Fibroblast of pulmonary artery (primary cell): Measurements from ENCODE around the gene ITGA3.
A peak's percentile ranks its signal among the peaks of the same experiment; 100 is the strongest.

ENCODE experiments used
- DNase-seq: peaks from one replicate; pipeline ENCODE4 v3.0.0-alpha.2; 2010; ENCODE audit warnings: low read depth
- H3K4me3 ChIP-seq: replicated peaks from 2 replicates; pipeline ENCODE4 v1.5.1; 2011; ENCODE audit warnings: low read depth, mild to moderate bottlenecking, control low read depth, low read length, moderate library complexity
- TF ChIP-seq, protein P1 (sequence below): IDR thresholded peaks from 2 replicates; pipeline ENCODE4 v1.5.1; 2011; ENCODE audit warnings: mild to moderate bottlenecking, control low read depth, low read length, inconsistent platforms; ENCODE audit errors: missing control alignments

ITGA3 gene

DNA sequence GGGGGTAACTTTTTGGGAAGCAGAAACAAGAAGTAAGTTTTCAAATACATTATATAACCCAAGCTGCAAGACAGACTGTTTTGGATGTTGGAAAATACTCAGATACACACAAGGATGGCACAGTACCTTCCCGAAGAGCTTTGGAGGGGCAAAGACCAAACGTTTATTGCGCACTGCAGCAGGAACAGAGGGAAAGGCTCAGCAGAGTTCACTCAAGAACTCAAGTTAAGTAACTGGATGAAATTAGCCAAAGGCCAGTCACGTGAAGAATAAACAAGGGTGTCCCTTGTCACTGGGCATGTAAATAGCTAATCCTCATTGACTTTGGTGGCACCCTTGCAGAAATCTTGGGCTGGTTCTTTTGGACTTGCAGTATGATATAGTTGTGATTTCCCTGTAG, 42.0 kb downstream of the ITGA3 start:
- no peak overlapping the region for H3K4me3 ChIP-seq
- no peak for DNase-seq
- TF ChIP-seq, protein P1, sequence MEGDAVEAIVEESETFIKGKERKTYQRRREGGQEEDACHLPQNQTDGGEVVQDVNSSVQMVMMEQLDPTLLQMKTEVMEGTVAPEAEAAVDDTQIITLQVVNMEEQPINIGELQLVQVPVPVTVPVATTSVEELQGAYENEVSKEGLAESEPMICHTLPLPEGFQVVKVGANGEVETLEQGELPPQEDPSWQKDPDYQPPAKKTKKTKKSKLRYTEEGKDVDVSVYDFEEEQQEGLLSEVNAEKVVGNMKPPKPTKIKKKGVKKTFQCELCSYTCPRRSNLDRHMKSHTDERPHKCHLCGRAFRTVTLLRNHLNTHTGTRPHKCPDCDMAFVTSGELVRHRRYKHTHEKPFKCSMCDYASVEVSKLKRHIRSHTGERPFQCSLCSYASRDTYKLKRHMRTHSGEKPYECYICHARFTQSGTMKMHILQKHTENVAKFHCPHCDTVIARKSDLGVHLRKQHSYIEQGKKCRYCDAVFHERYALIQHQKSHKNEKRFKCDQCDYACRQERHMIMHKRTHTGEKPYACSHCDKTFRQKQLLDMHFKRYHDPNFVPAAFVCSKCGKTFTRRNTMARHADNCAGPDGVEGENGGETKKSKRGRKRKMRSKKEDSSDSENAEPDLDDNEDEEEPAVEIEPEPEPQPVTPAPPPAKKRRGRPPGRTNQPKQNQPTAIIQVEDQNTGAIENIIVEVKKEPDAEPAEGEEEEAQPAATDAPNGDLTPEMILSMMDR, result no peak

DNA sequence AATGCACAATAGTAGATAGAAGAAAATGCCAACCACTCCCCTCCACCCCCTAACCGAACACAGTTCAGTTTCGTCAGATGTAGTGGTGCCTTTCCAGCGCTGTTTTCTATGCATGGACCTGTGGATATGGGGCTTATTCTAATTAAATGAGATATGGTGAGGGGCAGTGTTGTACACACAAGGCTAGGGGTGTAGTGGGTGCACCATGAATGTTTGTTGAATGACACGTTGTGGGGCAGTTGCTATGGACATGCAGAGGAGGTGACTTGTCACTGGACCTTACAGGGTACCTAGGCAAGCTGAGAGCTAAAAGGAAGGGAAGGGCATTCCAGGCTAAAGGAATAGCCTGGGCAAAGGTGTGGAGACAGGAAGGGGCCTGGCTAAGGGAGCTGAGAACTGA, 42.7 kb downstream of the ITGA3 start:
- TF ChIP-seq, protein P1, result no peak

GRCh38 chr17:50099003-50099402, 43.1 kb downstream of the ITGA3 start:
- TF ChIP-seq, protein P1, result no peak
- DNase-seq, result no peak
- H3K4me3 ChIP-seq, result no peak overlapping the region

More for the DNA sequence above, 42.7 kb downstream of the ITGA3 start:
- no peak for DNase-seq
- H3K4me3 ChIP-seq, result no peak overlapping the region

DNA sequence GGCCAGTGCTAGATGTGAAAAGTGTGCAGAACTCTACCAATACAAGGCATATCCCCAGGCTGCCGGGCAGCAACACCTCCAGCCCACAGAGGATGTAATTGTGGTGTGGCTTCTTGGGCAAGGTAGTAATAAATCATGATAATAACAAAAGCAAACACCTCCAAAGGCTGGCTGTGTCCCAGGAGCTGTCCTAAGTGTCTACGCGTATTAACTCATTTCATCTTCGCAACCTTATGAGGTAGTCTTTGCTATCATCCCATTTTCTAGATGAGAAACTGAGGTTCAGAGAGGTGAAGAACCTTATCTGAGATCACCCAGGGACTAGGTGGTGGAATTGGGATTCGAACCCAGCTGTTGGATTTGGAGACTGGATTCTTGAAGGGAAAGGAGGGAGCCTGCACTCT, 44.6 kb downstream of the ITGA3 start:
- DNase-seq, result no peak
- TF ChIP-seq, protein P1, result no peak
- no peak overlapping the region for H3K4me3 ChIP-seq

- no peak for DNase-seq
- TF ChIP-seq, protein P1, result no peak
- H3K4me3 ChIP-seq, result no peak overlapping the region
Measured at GRCh38 chr17:50100921-50101345, 45.0 kb downstream of the ITGA3 start.

DNA sequence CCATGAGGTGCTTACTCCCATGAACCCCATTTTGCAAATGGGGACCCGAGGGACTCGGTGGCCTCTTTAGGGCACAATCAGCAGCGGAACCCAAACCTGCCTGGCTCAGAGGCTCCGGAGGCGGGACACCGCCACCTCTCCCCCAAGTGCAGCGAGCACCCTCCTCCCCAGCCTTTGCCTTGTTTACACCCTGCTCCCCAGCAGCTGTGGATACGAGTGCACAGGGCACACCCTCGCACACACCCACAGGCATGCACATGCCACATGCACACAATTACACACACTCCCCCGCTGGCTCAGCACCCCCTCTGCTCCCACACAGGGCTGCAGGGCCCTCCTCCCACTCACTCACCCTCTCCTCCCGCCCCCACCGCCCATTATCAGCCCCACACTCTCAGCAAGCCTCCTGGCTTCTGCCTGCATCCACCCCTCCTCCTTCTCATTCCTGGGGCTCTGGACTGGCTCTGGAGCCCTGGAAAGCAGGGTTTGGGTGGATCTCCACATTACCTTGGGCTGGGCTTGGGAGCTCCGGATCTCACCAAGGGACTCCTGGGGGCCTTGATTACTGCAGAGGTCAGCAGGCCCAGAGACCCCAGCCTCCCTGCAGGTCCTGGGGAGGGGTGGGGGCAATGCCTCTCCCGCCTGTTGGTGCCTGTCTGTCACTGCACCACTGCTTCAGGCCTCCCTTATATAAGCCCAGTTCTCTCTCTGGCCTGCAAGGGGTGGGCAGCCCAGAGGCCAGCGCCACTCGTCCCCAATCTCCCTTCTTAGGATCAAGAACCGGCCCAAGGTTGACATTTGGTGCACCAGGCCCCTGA, 45.6 kb downstream of the ITGA3 start:
- H3K4me3 ChIP-seq, result no peak overlapping the region
- TF ChIP-seq, protein P1, result no peak
- DNase-seq, result peak; percentile 28
